ENCODE data around the gene AQP11.

AQP11 gene

GRCh38 chr11:77654770-77655434, 65.1 kb downstream of the AQP11 start:
- intact Hi-C loops (cut with DNase I): no loop called here
- no peak for DNase-seq

GRCh38 chr11:77656362-77656761, 66.6 kb downstream of the AQP11 start:
- intact Hi-C loops (cut with DNase I): no loop called here
- no peak for DNase-seq

- intact Hi-C loops (cut with DNase I): no loop called here
- no peak for DNase-seq
These were observed 68.7 kb downstream of the AQP11 start for GRCh38 chr11:77658213-77659013.

Data from posterior cingulate gyrus (tissue), 11 donors.